Ishikawa (cell line): ENCODE results near the gene ZNF473.

Experiments used
- CEBPB ChIP-seq: IDR thresholded peaks from 2 replicates; pipeline ENCODE4 v1.6.1; 2012
- EP300 ChIP-seq: IDR thresholded peaks from 2 replicates; pipeline ENCODE4 v1.6.1; 2012; ENCODE audit warnings: borderline replicate concordance
- REST ChIP-seq: IDR thresholded peaks from 2 replicates; pipeline ENCODE4 v1.6.1; 2012; ENCODE audit warnings: low read depth, mild to moderate bottlenecking

- TF ChIP-seq EP300 (no peak), REST (no peak), CEBPB (no peak)
These were observed 3.0 kb upstream of the ZNF473 start for GRCh38 chr19:50022823-50023222.
